ENCODE data around the gene TMEM272.

TMEM272 gene

GRCh38 chr13:51782026-51782710, 62.8 kb downstream of the TMEM272 start:
- DNase-seq (ENCODE audit: low read depth, low spot score) = no peak

- no peak for DNase-seq (ENCODE audit: low read depth, low spot score)
Observed at GRCh38 chr13:51781246-51782022, 63.5 kb downstream of the TMEM272 start.

- DNase-seq (ENCODE audit: low read depth, low spot score) = no peak
Observed at GRCh38 chr13:51780099-51780498, 64.9 kb downstream of the TMEM272 start.

- no peak for DNase-seq (ENCODE audit: low read depth, low spot score)
Observed at GRCh38 chr13:51778392-51778791, 66.6 kb downstream of the TMEM272 start.

GRCh38 chr13:51777921-51778320, 67.1 kb downstream of the TMEM272 start:
- no peak for DNase-seq (ENCODE audit: low read depth, low spot score)

GRCh38 chr13:51776179-51776578, 68.8 kb downstream of the TMEM272 start:
- DNase-seq (ENCODE audit: low read depth, low spot score) = no peak

GRCh38 chr13:51773515-51773914, 71.5 kb downstream of the TMEM272 start:
- DNase-seq (ENCODE audit: low read depth, low spot score) = no peak

GRCh38 chr13:51772781-51773180, 72.2 kb downstream of the TMEM272 start:
- no peak for DNase-seq (ENCODE audit: low read depth, low spot score)

- no peak for DNase-seq (ENCODE audit: low read depth, low spot score)
Observed at GRCh38 chr13:51772105-51772455, 72.9 kb downstream of the TMEM272 start.

- DNase-seq (ENCODE audit: low read depth, low spot score) = no peak
Observed at GRCh38 chr13:51771418-51772104, 73.4 kb downstream of the TMEM272 start.

- DNase-seq (ENCODE audit: low read depth, low spot score) = no peak
Observed at GRCh38 chr13:51770681-51771417, 74.1 kb downstream of the TMEM272 start.

GRCh38 chr13:51770160-51770559, 74.8 kb downstream of the TMEM272 start:
- no peak for DNase-seq (ENCODE audit: low read depth, low spot score)

- no peak for DNase-seq (ENCODE audit: low read depth, low spot score)
Observed at GRCh38 chr13:51769455-51770127, 75.4 kb downstream of the TMEM272 start.

GRCh38 chr13:51768976-51769375, 76.0 kb downstream of the TMEM272 start:
- no peak for DNase-seq (ENCODE audit: low read depth, low spot score)

- DNase-seq (ENCODE audit: low read depth, low spot score) = no peak
Observed at GRCh38 chr13:51768378-51768921, 76.5 kb downstream of the TMEM272 start.

- no peak for DNase-seq (ENCODE audit: low read depth, low spot score)
Observed at GRCh38 chr13:51767100-51767499, 77.9 kb downstream of the TMEM272 start.

GRCh38 chr13:51765142-51765515, 79.8 kb downstream of the TMEM272 start:
- DNase-seq (ENCODE audit: low read depth, low spot score) = no peak

GRCh38 chr13:51764184-51765141, 80.5 kb downstream of the TMEM272 start:
- DNase-seq (ENCODE audit: low read depth, low spot score) = peak; percentile 39

GRCh38 chr13:51763486-51763885, 81.5 kb downstream of the TMEM272 start:
- no peak for DNase-seq (ENCODE audit: low read depth, low spot score)

Measured in activated CD4-positive, CD25-positive, alpha-beta regulatory T cell treated with anti-CD3 and anti-CD28 coated beads, Interleukin-2, amount 50 U/mL, for 16 hours (primary cell).